ENCODE measurements around the gene MEGF10.
"Not testable (repeated sequence)": the region's sequence is repeated elsewhere in the genome, so short reads cannot be mapped to it uniquely, and the experiment has no call there.

The MEGF10 gene

DNA sequence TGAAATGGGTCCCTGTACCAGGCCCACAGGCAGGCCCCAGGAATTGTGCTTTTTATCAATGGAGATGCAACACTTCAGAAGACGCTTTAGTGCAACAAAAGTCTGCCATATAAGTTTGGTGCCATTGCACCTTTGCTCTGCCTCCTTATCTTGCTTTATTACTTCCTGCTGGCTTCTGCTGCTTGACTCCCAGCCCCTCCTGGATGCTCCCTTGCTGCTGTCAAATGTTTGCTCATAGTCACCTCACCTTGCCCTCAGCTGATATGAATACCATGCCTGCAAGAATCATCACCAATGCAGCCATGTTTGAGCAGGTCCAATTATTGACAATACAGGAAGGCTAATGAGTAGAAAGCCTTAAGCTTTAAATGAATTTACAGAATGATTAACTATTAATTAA lies 25.4 kb downstream of the MEGF10 start:
- H3K4me3 ChIP-seq (ENCODE audit: low read depth, low read length): no peak overlapping the region
- TF ChIP-seq, protein P1, sequence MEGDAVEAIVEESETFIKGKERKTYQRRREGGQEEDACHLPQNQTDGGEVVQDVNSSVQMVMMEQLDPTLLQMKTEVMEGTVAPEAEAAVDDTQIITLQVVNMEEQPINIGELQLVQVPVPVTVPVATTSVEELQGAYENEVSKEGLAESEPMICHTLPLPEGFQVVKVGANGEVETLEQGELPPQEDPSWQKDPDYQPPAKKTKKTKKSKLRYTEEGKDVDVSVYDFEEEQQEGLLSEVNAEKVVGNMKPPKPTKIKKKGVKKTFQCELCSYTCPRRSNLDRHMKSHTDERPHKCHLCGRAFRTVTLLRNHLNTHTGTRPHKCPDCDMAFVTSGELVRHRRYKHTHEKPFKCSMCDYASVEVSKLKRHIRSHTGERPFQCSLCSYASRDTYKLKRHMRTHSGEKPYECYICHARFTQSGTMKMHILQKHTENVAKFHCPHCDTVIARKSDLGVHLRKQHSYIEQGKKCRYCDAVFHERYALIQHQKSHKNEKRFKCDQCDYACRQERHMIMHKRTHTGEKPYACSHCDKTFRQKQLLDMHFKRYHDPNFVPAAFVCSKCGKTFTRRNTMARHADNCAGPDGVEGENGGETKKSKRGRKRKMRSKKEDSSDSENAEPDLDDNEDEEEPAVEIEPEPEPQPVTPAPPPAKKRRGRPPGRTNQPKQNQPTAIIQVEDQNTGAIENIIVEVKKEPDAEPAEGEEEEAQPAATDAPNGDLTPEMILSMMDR (IDR thresholded peaks at IDR 0.05; ENCODE audit: borderline replicate concordance, insufficient read depth, low read depth, low read length): no peak

GRCh38 chr5:127317385-127317784 lies 26.8 kb downstream of the MEGF10 start:
- not testable (repeated sequence) for H3K4me3 ChIP-seq (ENCODE audit: low read depth, low read length)

GRCh38 chr5:127320032-127320965 lies 29.7 kb downstream of the MEGF10 start:
- no peak overlapping the region for H3K4me3 ChIP-seq (ENCODE audit: low read depth, low read length)
- TF ChIP-seq, protein P1 (IDR thresholded peaks at IDR 0.05; ENCODE audit: borderline replicate concordance, insufficient read depth, low read depth, low read length): no peak

DNA sequence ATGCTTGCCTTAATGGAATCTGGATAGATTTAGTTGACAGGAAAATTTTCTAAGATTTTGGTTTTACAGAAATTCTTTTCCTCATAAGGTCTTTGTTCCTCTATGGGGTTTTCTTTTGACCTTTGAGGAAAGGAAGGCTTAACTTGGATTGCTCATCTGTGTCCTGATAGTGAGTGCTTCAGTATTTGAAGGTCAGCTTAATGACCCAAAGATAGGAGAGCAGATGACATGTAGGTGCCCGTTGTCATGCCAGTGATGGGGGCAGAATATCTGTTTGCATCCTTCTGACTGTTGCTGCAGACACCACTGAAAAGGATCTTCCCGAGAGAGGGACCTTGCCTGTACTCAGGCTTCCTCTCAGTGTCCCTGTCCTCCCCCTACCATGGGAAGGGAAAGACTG lies 30.9 kb downstream of the MEGF10 start:
- TF ChIP-seq, protein P1 (IDR thresholded peaks at IDR 0.05; ENCODE audit: borderline replicate concordance, insufficient read depth, low read depth, low read length): no peak
- H3K4me3 ChIP-seq (ENCODE audit: low read depth, low read length): no peak overlapping the region

DNA sequence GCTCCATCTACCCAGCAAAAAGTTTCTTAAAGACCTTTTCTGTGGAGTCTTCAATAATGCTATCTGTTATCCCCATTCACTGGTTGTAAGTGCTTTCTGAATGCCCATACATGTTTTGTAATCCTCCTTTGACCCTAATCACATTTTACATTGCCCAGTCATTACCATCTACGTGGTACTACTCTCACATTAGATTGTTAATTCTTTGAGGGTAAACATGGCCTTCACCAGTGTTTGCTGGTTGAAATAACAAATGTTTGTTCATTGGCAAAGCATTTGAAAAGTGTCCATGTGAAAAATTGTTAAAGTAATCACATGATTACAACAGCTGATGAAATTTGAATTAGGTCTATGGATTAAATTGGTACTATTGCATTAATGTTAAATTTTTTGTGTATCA lies 31.8 kb downstream of the MEGF10 start:
- no peak overlapping the region for H3K4me3 ChIP-seq (ENCODE audit: low read depth, low read length)
- TF ChIP-seq, protein P1 (IDR thresholded peaks at IDR 0.05; ENCODE audit: borderline replicate concordance, insufficient read depth, low read depth, low read length): no peak

DNA sequence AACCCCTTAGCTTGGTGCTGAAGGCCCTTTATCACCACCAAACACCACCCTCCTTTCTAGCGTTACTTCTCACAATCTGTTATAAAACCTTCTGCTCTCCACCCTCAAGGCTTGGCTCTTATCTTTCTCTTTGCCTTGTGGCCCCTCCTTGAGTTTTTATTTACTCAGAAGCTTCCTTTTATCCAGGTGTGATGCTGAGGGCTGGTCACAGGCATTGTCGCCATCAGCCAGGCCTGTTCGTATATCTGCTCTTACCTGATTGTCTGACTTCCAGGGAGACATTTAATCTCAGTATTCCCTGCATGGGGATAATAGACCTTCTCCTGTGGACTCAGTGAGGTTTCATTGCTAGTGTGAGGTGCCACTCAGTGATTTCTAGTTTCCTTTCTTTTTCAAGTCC lies 34.2 kb downstream of the MEGF10 start:
- H3K4me3 ChIP-seq (ENCODE audit: low read depth, low read length): no peak overlapping the region
- TF ChIP-seq, protein P1 (IDR thresholded peaks at IDR 0.05; ENCODE audit: borderline replicate concordance, insufficient read depth, low read depth, low read length): no peak

GRCh38 chr5:127326431-127326830 lies 35.8 kb downstream of the MEGF10 start:
- H3K4me3 ChIP-seq (ENCODE audit: low read depth, low read length): no peak overlapping the region
- TF ChIP-seq, protein P1 (IDR thresholded peaks at IDR 0.05; ENCODE audit: borderline replicate concordance, insufficient read depth, low read depth, low read length): peak; percentile 11; the same call in 1 of the 2 replicates

All from GM12875 (cell line).